Lung (tissue), 12 donors: Measurements from ENCODE around the gene USP3. TPM values are rescaled to one million over a fixed set of nuclear protein-coding genes. Genes with fewer than 3 reads are reported as not detected.

Source experiments
- ATAC-seq: fragments of 200-7000 bp; cut with Tn5 transposase; one replicate; pipeline ENCODE4 v1.9.1; 2020; ENCODE audit warnings: moderate number of reproducible peaks; ENCODE audit not compliant: insufficient read depth, low FRiP score
- DNase-seq, 3 donors: peaks; one replicate each; pipeline ENCODE4 v3.0.0-alpha.2; 2013 to 2017
- H3K27ac ChIP-seq, 2 donors: one replicate each; pipeline ENCODE4 v1.5.1; 2013; ENCODE audit warnings: mild to moderate bottlenecking in 2 of 2, moderate library complexity in 2 of 2, control low read depth in 1 of 2, inconsistent platforms in 1 of 2, low read depth in 1 of 2, low read length in 1 of 2
- H3K27me3 ChIP-seq, 3 donors: one replicate each; pipeline ENCODE4 v1.5.1; 2013; ENCODE audit warnings: low read length in 2 of 3; ENCODE audit not compliant: control insufficient read depth in 3 of 3, insufficient read depth in 3 of 3
- H3K36me3 ChIP-seq, 4 donors: one replicate each; pipeline ENCODE4 v1.5.1; 2013; ENCODE audit warnings: low read length in 4 of 4, mild to moderate bottlenecking in 1 of 4, moderate library complexity in 1 of 4; ENCODE audit not compliant: control insufficient read depth in 4 of 4, insufficient read depth in 4 of 4
- H3K4me1 ChIP-seq, 5 donors: one replicate each; pipeline ENCODE4 v1.5.1; 2013; ENCODE audit warnings: low read length in 5 of 5, mild to moderate bottlenecking in 2 of 5, moderate library complexity in 1 of 5; ENCODE audit not compliant: control insufficient read depth in 5 of 5, insufficient read depth in 5 of 5
- H3K4me3 ChIP-seq: one replicate; pipeline ENCODE4 v1.5.1; 2013; ENCODE audit warnings: mild to moderate bottlenecking, control low read depth, moderate library complexity
- H3K9ac ChIP-seq, 2 donors: one replicate each; pipeline ENCODE4 v1.5.1; 2013; ENCODE audit warnings: low read length in 2 of 2, control low read depth in 1 of 2; ENCODE audit not compliant: insufficient read depth in 1 of 2
- H3K9me3 ChIP-seq, 4 donors: one replicate each; pipeline ENCODE4 v1.5.1; 2013; ENCODE audit warnings: low read length in 3 of 4, mild to moderate bottlenecking in 1 of 4, moderate library complexity in 1 of 4; ENCODE audit not compliant: control insufficient read depth in 4 of 4, insufficient read depth in 3 of 4
- WGBS, 2 donors: extraction: QIAGEN DNeasy Blood & Tissue Kit; methylation state at CpG; one replicate each; pipeline ENCODE4 v1.1.7; 2013; 5-methylcytosine and 5-hydroxymethylcytosine counted together
- polyA plus RNA-seq, 2 donors: library from polyadenylated mRNA; stranded (reverse); fragments of 200-250 nt; gene quantifications; one replicate each; pipeline ENCODE4 v1.2.1, GENCODE V29; 2013
- total RNA-seq, 2 donors: library from RNA; depleted of rRNA in 1 of 2; stranded (reverse); fragments of >200 nt in 1 of 2; gene quantifications; one replicate each; pipeline ENCODE4 v1.2.1, GENCODE V29; 2014 to 2021
- TF ChIP-seq, protein P1 (sequence below): IDR thresholded peaks from 2 replicates; pipeline ENCODE4 v1.5.1; 2012; ENCODE audit warnings: mild to moderate bottlenecking; ENCODE audit errors: control extremely low read depth, extremely low read depth
- donor health status: control.
- donor health status: control.
- donor health status: Bipolar disorder and iron deficiency.
- donor health status: healthy.
- donor health status: DM: yes; HTN: yes; CAD: no.

USP3 gene
- total and polyA plus RNA-seq, 4 donors, result 29.1 to 95.5 (median 49.9) TPM

DNA sequence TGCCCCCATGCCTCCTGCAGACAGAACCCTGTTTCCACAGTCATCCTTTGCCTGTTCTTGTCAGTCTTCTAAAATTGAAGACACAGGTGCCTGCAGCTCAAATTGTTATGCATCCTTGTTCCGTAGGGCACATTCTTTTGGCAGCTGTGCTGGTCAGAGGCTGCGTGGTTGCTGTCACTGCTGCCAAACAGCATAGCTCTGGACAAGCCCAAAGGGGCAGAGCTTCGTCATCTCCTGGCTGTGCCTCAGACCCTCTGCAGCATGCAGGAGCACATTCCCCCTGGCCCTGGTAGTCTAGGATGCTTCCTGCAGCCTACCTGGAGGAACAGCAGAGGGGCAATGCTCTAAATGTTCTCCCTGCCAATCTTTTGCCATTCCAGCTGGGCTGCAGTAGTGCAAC is 90.7 kb downstream of the USP3 start:
- H3K27me3 ChIP-seq, result no peaks in the 10 kb centered on the region
- no peak overlapping the region for H3K27ac ChIP-seq
- no peaks in the 10 kb centered on the region for H3K9me3 ChIP-seq
- H3K4me1 ChIP-seq, result peaks cover 0 to 31% (median 14%) of the 10 kb centered on the region in 5 donors
- TF ChIP-seq, protein P1, sequence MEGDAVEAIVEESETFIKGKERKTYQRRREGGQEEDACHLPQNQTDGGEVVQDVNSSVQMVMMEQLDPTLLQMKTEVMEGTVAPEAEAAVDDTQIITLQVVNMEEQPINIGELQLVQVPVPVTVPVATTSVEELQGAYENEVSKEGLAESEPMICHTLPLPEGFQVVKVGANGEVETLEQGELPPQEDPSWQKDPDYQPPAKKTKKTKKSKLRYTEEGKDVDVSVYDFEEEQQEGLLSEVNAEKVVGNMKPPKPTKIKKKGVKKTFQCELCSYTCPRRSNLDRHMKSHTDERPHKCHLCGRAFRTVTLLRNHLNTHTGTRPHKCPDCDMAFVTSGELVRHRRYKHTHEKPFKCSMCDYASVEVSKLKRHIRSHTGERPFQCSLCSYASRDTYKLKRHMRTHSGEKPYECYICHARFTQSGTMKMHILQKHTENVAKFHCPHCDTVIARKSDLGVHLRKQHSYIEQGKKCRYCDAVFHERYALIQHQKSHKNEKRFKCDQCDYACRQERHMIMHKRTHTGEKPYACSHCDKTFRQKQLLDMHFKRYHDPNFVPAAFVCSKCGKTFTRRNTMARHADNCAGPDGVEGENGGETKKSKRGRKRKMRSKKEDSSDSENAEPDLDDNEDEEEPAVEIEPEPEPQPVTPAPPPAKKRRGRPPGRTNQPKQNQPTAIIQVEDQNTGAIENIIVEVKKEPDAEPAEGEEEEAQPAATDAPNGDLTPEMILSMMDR, result no peak
- 78 to 92% methylated on average over 3 of the region's 3 CpGs for WGBS, 2 donors
- H3K9ac ChIP-seq, result no peak overlapping the region
- no peak overlapping the region for H3K4me3 ChIP-seq
- ATAC-seq (no peak), DNase-seq (no peak)
- H3K36me3 ChIP-seq, result peaks cover 13 to 20% (median 14%) of the 10 kb centered on the region in 4 donors

DNA sequence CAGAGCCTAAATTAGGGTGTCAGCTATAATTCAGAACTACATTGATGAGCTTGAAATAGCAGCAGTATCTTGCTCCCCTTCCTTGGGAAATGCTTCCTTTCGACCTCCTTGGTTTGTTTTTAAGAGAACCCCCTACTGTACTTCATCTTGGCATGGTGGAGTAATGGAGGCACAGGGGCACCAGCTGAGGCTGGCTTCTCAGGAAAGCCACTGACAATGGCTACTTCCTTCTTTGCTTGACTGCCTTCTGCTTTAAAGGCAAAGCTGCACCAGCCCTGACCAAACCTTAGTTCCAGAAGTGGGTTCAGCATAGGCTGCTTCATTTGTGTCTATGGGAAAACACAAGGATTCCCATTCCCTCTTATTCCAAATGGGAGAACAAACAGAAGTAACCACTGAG is 91.3 kb downstream of the USP3 start:
- H3K36me3 ChIP-seq, result peaks cover 10 to 16% (median 12%) of the 10 kb centered on the region in 4 donors
- H3K27ac ChIP-seq, result peak overlapping the region in 1 of 2 donors; percentile 80
- no peaks in the 10 kb centered on the region for H3K9me3 ChIP-seq
- 36 to 58% methylated on average over 1 of the region's 1 CpG for WGBS, 2 donors
- H3K4me1 ChIP-seq, result peaks cover 0 to 35% (median 16%) of the 10 kb centered on the region in 5 donors
- DNase-seq (no peak), ATAC-seq (no peak)
- H3K9ac ChIP-seq, result no peak overlapping the region
- H3K4me3 ChIP-seq, result no peak overlapping the region
- TF ChIP-seq, protein P1, result no peak
- no peaks in the 10 kb centered on the region for H3K27me3 ChIP-seq

DNA sequence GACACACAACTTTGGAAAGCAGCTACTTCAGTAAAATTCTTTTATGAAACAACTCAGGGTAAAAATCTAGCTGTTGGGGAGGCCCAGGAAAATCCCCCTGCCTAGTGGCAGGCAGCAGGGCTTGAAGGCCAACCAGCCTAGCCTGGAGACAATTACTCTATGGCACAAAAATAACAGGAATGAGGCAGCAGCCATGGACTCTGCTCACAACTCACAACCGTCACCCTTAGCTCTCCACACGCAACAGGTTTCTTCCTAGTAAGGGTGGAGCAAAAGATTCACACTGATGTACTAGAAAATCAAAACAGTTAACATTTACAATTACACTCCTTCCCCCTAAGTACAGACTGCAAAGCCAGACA is 92.3 kb downstream of the USP3 start:
- Histone ChIP-seq H3K9me3 (no peaks in the 10 kb centered on the region), H3K27me3 (no peaks in the 10 kb centered on the region), H3K9ac (no peak overlapping the region), H3K4me3 (no peak overlapping the region), H3K4me1 (peaks cover 0 to 37% (median 16%) of the 10 kb centered on the region in 5 donors), H3K36me3 (peaks cover 2 to 13% (median 5%) of the 10 kb centered on the region in 4 donors), H3K27ac (peak overlapping the region; percentile 26 to 80)
- TF ChIP-seq, protein P1, result no peak
- 70 to 90% methylated on average over 2 of the region's 2 CpGs for WGBS, 2 donors
- DNase-seq (no peak), ATAC-seq (no peak)
